ENCODE results near the gene SCGN.

The SCGN gene, protein sequence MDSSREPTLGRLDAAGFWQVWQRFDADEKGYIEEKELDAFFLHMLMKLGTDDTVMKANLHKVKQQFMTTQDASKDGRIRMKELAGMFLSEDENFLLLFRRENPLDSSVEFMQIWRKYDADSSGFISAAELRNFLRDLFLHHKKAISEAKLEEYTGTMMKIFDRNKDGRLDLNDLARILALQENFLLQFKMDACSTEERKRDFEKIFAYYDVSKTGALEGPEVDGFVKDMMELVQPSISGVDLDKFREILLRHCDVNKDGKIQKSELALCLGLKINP

DNA sequence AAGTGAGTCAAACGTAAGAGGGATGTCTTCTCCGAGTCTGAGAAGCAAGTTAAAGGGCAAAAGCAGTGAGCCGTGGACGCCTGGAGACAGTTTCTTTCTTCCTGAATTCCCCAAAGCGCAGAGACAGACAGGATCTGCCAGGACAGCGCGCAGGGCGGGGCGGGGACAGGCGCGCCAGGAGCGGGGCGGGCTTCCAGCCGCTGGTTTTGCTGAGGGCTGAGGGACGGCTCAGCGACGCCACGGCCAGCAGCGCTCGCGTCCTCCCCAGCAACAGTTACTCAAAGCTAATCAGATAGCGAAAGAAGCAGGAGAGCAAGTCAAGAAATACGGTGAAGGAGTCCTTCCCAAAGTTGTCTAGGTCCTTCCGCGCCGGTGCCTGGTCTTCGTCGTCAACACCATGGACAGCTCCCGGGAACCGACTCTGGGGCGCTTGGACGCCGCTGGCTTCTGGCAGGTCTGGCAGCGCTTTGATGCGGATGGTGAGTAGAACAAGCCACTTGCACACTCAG is at the start of gene SCGN:
TSS of gene SCGN (plus strand) at position 209 of the 509 bp plus-strand sequence. CDS start at position 398, 189 bp downstream.
- peak; percentile 15 for DNase-seq

DNA sequence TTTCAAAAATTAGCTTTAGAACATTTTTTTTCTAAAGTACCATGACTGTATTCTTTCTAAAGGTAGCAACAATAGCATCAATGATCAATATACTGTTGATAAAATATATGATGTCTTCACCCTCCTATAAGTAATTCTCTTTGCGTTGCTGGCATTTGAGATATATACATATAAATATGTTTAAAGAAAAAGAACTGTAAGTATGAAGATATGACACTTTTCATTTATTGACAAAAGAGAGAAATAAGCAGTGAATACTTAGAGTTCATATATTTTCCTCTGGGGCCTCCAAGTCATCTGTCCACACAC is 49.4 kb upstream of the SCGN start:
- DNase-seq: no peak

DNA sequence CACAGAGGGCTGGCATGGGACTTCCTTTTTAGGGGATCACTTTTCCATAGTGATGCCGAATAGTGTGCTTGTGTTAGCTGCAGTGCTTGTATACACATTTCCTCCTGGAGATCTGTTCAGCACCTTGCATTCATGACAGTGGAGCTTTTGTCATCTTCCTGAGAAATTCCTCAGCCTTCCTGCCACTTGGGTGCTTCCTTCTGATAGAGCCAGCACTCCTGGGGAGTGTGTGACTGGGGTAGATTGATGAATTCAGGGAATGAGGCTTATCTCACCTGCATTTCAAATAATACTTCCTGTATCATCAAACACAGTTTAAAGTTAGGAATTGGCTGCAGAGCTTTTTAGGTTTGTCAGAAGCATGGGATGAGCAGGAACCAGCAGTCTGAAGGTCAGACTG is 48.8 kb upstream of the SCGN start:
- no peak for DNase-seq

DNA sequence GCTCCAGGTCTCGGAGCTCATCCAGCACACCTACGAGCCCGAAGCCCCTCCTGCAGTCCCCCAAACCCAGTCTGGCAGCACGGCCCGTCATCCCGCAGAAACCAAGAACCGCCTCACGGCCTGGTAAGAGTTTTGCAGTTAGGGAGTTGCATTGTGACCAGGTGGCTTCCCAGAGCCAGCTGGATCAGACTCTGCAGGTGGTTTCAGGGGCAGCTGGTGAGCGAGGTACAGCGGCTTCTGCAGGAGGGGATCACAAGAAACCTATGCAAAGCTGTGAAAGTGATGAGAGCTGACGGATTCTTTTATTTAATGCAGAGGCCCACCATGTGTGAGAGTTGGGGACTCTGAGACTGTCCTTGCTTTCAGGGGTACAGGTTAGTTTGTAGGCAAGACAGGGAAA is 45.9 kb upstream of the SCGN start:
- DNase-seq: no peak

DNA sequence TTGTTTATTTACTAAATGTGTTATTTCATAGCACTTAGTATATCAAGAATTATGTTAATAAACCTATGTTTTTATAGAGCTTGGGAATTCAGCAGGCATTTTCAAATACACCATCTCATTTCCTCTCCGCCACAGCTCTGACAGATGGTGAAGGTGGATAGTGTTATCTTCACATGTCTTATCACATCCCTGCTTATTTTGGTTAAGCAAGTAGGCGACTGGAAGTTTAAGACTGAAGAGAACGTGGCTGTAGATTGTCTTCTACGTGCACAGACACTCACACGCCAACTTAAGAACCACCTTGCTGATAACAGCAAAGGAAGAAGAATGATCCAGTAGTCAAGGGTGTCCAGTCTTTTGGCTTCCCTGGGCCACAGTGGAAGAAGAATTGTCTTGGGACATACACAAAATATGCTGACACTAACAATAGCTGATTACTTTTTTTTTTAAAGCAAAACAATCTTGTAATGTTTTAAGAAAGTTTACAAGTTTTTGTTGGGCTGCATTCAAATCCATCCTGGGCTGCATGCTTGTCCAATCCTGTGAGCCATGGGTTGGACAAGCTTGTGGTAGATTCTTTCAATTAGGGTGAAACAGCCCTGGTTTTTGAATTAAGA is 43.3 kb upstream of the SCGN start:
- DNase-seq: no peak

DNA sequence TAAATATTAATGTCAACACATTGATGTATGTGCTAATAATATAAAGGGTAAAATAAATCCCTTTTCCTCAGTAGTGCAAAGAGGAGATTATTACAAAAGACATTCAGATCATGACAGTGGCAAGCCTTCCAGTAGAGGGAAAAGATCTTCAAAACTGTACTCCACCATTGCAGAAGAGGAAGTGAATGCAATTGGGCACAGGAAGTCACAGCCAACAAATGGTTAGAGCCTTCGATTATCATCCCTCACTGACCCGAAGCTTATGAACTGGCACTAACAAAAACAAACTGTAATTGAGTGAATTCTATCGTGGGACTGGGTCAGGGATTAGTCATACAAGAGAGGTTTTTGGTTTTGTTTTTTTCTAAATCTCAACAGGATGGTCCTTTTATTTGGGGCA is 39.3 kb upstream of the SCGN start:
- peak; percentile 2 for DNase-seq

DNA sequence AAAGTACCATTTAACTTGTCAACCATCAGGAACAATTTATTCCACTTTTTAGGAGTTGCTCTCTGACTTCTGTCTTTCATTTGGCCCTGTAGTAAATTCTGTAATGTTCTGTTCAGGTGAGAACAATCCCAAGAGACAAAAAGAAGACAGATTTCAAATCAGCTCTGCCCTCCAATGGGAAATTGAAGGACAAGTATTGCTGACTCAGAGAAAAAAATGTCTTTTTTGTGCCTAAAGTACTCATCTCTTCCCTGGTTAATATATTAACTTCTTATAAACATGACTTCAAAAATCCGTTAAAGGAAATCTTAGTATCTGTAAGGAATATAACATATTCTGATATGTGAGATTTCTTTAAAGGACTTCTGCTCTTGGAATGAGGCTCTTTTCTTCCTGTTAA is 38.6 kb upstream of the SCGN start:
- DNase-seq: no peak

DNA sequence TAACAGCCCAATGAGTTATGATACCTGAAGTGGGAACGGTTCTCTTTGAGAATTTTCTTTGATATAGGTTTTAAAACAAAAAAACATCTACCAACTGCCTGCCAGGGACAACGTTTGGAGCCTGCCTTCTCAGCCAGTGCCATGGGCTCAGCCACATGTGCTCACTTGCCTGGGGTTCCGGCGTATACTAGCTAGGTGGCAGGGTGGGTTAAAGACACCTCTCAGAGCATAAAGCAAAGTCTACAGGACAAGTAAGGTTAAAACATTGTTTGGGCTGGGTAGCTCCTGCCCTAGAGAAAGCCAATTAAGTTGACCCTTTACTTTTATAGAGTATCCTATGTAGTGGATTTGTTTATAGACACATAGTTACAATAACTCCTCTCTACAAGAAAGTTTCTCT is 38.0 kb upstream of the SCGN start:
- no peak for DNase-seq

DNA sequence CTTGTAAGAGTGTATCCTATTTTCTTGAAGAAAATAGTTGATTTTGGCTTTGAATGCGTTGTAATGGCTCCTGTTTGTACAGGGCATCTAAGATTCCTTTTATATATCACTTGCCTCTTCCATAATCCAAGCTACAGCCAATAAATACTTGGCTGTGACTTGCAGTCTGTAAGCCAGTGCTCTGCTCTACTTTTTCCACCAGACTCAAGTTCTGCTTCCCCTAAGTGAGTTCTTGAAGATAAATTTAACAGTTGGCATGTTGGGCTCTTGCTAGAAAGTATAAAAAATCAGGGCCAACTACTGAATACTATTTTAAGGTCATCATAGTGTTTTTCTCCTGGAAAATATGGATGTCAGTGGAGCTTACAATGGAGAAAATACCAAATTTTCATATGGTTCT is 36.5 kb upstream of the SCGN start:
- no peak for DNase-seq

DNA sequence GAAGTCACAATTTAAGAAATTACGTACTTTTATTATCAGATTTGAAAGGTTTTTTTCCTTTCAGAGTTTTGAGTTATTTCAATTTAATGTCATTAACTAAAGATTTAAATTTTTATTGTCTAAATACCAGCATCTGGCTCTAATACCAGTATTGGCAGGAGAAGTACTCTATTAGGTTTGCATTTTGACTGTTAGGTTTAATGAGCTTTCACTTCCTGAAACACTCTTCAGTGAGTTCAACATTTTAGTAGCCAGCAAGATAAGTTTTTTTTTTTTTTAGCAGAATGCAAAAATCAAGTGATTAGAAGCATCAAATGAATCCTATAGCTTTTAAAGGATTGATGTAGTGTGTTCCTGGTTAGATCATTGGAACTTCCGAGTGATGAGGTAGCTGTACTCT is 34.0 kb upstream of the SCGN start:
- DNase-seq: peak; percentile 18

DNA sequence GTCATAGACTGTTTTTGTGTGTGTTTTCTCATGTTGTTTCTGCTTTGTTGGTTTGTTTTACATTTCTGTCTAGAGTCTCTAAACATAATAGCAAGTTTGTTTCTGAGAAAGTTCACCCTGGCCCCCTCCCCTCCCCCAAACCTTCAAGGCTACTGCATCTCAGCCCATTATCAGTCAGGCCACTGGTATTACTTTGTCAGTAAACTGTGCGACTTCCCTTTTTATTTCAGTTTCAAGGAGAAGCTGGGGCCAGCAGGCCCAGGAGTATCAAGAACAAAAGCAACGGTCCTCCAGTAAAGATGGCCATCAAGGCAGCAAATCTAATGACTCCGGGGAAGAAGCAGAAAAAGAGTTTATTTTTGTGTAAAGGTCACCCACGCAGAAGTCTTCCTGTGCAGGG is 32.8 kb upstream of the SCGN start:
- no peak for DNase-seq

DNA sequence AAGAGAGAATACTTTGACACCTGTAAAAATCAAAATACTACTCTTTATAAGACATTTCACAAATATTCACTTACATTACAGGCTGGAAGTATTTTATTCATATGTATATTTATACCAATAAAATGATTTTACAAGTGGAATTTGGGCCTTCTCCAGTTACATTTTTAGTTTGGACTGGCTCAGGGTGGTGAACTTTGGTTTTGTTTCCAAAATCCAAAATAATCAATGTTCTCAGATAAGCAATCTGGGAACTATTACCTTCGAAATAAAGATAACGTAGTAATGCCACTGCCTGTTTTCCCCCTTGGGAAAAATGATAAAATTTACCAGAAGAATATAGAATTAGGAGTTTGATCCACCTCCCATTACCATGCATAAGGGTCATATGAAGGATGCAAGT is 31.6 kb upstream of the SCGN start:
- DNase-seq: no peak

DNA sequence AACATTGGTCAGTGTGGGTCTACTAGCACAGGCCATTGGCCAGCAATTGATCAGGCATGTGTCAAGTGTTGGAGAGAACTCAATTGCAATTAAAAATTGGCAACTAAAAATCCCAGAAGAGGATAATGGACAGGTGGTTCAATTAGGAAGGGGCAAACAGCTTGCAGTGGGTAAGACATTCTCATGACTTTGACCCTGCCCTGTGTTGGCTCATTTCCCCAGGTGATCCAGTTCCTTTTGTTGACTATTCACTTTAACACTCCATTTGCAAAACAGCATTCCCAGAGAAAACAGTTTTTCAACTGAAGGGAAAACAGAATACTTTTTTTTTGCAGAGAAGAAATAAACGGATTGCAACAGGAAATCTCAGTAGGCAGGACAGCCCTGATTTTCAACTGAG is 28.9 kb upstream of the SCGN start:
- DNase-seq: no peak

DNA sequence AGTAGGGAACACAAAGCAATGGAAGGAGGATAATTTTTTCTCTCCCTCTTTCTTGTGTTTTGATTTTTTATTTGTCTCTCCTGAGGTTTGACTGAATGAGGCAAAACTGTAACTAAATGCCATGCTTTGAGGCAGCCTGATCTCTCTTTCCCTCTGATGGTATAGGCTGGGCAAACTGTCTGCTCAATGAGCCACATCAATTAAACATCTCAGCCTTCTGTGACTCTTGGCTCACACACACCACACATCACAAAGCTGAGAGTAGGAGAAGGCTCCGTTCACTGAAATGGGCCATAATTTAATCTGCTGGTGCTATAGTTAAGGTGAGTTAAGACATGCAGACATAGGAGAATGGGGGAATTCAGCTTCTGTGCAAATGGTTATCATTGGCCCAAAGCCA is 28.1 kb upstream of the SCGN start:
- DNase-seq: no peak

DNA sequence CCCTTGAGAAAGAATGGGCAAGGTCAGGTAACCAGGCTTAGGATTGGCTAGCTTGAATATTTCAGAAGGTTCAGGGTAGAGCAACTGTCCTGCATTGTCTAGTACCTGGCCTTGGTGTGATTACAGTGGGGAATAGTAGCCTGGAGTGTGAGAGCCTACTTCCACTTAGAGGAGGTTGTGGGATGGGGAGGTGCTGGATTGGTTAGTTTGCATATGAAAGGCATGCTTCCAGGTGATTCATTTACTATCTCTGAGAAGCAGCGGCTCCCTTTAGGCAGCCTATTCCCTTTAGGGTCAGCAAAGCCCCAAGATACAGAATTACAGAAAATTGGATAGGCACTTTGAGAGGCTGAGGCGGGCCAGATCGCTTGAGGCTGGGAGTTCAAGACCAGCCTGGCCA is 25.0 kb upstream of the SCGN start:
- no peak for DNase-seq

DNA sequence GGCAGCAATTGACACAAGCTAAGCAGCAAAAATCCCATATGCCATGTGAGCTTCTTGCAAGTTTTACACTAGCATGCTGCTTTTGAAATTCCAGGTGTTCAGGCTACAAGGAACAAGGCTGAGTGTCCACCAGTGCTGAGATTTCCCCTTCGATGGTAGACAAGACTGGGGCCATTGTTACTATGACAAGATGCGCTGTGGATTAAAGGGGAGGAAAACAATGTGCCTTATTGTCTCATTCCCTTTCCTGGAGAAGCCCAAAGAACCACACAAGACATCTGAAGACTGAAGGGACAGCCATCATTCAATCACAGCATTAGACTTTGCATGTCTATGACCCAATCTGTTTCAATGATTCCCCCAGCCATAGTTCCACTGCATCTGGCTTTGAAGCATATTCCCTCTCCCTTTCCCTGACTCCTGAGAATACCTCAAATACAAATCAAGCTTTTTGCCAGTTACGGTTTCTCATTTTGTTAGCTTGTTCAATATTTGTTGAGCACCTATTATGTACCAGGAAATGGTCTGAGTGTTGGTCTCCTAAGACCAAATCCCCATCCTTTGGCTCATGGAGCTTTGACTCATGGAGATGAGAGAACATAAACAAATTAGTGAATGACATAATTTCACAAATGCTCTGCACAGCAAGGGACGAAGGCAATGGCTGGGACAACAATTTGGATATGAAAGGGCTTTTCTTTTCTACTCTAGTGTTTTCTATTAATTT is 23.4 kb upstream of the SCGN start:
- no peak for DNase-seq

DNA sequence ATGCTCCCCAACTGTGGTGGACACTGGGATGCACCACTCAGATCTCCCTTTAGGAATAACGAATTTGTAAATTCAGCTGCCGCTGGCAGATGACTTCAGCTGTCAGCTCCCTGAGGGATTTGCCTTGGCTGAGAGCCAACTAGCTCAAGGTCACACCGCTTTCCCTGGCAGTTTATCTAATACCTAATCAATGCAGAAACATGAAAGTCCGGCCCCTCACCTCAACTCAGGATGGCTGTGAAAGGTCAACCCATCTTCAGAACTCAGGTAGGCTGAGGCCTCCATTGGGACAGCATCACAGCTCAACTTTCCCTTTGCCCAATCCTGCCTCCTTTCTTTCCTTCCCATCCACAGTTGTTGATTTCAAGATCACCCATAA is 22.8 kb upstream of the SCGN start:
- no peak for DNase-seq

DNA sequence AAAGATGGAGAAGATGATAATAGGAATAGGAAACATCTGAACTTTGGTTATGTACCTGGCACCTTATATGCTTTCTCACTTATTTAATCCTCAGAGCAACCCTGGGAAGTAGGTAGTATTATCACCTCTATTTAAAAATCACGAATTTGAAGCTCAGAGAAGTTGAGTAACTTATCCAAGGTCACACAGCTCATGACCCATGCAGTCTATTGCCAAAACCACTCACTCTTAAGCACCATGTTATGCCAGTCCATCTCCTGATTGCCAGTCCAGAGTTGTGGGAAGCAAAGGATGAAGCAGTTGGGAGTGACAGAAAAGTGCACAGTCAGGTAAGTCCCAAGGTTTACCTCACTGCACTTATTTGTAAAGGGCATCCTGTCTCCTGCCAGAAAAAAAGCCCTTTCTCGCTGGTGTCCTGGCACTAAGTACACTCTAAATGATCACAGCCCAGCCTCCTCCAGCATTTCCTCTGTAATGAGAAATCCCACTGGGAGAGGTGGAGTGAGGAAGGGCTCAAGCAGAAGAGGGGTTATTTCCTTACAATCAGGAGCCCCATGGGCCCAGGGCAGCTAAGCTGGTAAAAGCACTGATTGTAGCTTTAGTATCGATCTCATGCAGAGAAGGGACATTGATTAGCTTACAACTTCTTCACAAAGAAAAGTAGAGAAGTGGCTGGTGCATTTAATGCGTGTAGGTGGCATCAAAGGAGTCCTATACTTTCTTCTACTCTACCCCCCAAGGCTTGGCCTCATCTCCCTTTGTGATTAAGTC is 21.3 kb upstream of the SCGN start:
- no peak for DNase-seq

DNA sequence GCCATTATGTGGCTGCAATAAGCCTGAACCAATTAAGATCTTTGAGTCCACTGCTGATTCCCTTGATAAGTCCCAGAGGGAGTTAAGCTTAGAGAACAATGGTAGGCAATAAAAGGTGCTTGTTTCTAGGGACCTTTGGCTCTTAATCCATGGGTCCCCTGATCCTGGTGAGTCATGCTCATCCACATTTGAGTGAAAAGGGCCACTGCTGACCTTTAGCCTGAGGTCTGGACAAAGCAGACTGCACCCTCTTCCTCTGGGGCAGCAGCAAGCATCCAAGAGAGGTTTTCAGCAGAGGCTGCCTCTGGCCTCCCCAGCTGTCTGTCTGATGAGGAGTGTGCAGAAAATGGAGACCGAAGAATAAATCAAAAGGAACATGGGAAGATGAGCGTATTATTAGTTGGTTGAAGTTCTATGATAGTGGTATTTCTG is 16.1 kb upstream of the SCGN start:
- no peak for DNase-seq

DNA sequence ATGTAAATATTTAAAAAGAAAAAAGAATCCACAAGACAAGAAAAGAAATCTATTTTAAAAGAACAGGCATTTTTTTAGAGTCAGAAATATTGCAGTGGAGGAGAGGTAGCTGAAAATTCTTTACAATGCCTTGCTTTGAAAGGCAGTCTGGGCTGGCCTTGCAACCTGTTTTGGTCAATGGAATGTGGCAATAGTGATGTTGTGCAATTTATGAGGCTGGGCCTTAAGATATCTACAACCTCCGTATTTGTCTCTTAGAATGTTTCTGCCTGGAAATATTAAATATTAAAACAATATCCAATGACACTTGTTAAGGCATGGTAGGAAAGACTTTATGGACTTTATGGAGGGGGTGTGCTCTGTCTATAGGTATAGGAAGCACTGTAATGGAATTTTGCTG is 14.8 kb upstream of the SCGN start:
- DNase-seq: peak; percentile 23

DNA sequence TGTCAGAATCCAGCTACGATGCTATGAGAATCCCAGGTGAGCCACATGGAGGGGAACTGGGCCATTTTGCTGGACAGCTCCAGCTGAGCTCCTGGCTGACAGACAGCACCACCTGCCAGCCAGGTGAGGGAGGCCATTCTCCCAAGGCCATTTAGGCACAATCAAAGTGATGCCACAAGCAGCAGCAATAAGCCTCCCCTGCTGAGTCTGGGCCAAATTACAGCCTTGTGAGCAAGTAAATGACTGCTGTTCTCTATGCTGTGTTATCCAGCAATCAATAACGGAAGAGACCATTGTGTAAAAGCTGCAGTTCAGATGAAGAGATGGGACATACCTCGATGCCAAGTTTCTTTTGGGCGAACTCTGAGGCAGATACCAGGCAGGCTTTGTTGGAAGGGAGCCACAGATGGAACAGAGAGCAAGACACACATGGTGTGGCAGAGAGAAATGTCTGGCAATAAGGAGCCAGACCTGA is 14.0 kb upstream of the SCGN start:
- DNase-seq: no peak

DNA sequence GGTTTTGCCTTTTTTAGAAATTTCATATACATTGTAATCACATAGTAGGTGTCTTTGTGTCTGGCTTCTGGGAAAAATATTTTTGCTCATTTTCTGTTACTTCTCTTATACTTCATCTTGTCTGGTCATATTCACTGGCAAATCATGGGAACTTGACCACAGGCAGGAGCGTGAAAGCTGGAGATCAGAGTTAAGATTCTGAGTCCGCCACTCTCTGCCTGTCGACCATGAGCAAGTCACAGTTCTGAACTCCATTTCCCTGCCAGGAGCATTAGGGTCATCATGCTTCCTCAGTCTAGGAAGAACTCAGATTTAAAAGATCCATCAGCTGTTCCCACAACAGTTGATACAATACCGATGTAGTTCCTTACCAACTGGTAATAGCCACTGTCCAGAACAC is 12.4 kb upstream of the SCGN start:
- no peak for DNase-seq

DNA sequence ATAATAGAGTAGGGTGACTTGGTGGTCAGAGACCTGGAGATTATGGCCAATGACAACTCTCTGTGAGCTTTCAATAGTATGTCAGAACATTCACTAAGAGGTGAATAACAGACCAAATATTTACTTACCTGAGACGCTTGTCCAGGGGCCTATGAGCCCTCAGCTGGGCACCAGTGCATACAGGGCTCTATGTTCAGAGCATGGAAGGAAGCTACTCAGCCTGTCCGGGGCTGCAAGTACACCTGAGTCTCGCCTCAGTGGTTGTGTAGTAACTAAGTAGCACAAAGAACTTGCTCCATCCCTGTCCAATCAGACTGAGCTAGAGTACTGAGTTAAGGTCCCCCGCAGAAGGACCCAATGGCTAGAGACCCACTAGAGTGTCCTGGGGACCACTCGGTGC is 11.6 kb upstream of the SCGN start:
- no peak for DNase-seq

DNA sequence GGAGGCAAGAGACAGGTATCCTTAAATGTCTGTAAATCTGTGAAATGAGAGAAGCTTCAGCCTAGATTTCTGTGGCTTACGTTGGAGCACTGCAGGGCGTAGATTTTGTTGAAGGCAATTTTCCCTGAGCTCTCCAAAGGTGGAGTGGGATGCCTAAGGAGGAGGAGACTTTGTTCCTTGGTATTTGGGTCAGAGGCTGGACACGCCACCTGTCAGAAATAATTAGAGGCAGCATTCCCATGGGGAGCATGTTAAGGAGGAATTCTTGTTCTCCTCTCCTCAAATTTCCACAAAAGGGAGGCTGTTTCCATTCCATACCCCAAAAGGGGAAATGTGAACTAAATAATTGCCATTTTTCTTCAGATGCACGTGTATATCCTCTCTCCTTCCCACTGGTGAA is 11.1 kb upstream of the SCGN start:
- DNase-seq: no peak

All from inflammatory macrophage treated with lipopolysaccharide for 4 hours (primary cell).